Cardiac septum (tissue), 1 donor: ENCODE results near the gene KLHL17. TPM values are rescaled to one million over a fixed set of nuclear protein-coding genes. Genes with fewer than 3 reads are reported as not detected.
A peak's percentile ranks its signal among the peaks of the same experiment; 100 is the strongest.

Source experiments
- DNase-seq: peaks from one replicate; pipeline ENCODE4 v3.0.0-alpha.2; 2020; ENCODE audit warnings: low spot score
- intact Hi-C: fragments of 100-400 bp; cut with DNase I; formaldehyde crosslinking; loops from one replicate; pipeline ENCODE4 v1.14.0; 2022
- long read RNA-seq: library from polyadenylated mRNA; unstranded; transcript quantifications from one replicate; pipeline ENCODE4 v2.0.0, GENCODE V29; 2021
- total RNA-seq: library from RNA; stranded (reverse); fragmentation: NEBNext Ultra II Directional; extraction: Animal tissue kit (Norgen Biotek cat#: 25700); gene quantifications from one replicate; pipeline ENCODE4 v1.2.1, GENCODE V29; 2021
- donor health status: DM: no; HTN: no; CAD: no.

KLHL17 gene
- total RNA-seq: 4.8 TPM
- long read RNA-seq, transcript KLHL17-201 (12 exons, 2,560 nt): major isoform, 8 of 19 reads
- long read RNA-seq, partial matches to known transcripts: 2 of 19 reads
- long read RNA-seq, other reads (novel, unspliced or antisense): 9 of 19 reads

DNA sequence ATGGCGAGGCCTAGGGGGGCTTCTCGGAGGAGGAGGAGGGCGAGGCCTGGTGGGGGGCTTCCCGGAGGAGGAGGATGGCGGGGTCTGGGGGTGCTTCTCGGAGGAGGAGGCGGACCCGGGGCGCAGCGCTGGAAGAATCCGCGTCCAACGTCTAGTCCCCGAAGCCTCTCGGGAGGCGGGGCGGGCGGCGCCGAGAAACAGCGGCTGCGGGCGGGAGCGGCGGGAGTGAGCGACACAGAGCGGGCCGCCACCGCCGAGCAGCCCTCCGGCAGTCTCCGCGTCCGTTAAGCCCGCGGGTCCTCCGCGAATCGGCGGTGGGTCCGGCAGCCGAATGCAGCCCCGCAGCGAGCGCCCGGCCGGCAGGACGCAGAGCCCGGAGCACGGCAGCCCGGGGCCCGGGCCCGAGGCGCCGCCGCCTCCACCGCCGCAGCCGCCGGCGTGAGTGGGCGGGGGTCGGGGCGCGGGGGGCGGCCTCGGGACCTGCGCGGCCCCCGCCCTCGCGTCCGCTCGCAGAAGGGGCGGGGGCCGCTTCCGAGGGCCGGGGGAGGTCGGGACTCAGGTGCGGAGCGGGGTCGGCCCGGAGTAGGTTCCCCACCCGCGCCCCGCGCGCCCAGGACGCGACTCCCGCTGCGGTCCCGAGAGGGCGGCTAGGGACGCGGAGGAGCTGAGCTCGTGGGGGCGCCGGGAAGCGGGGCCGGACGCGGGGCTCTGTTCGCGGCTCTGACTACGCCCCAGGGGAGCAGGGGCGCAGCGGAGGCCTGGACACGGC lies at the start of gene KLHL17:
Gene KLHL17, plus strand, starts transcription at position 222 of the 769 bp plus-strand sequence. Its CDS starts 110 bp downstream, at position 332.
- intact Hi-C loops: no loop called here
- DNase-seq: peak; percentile 90

DNA sequence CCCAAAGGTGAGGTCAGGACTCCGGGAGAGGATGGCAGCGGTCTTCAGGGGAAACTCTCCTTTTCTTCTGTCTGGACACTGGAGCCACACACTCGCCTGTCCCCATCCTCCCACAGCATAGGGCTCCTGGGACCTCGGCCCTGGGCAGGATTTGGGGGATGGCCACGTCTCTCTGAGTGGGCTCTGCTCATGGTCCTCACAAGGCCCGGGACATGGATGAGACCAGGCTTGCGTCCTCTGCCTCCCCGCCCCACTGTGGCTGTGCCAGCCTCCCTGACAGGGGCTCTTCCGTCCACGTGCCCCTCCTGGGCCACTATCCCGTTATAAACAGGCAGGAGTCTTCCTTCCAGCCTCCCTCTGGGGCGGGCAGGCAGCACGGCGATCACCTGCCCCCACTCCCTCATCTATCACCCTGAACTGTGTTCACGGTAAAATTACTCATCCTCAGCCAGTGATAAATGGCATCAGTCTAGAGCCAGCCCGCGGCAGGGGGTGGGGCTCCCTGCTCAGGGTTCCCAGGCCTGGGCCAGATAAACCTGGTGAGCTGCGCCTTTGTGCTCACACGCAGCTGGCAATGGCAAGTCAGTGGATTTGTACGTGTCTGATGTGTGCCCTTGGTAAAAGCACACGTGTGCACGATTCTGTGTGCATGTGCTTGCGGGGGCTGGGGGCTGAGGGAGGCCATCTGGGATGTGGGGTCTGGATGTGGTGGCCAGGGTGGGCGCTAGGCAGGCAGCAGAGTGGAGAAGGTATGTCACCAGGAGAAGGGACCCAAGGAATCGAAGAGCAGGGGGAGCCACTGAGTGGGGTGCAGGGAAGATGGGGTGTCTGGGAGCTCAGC lies 49.3 kb upstream of the KLHL17 start:
- DNase-seq: peak; percentile 51
- intact Hi-C loops: no loop called here

DNA sequence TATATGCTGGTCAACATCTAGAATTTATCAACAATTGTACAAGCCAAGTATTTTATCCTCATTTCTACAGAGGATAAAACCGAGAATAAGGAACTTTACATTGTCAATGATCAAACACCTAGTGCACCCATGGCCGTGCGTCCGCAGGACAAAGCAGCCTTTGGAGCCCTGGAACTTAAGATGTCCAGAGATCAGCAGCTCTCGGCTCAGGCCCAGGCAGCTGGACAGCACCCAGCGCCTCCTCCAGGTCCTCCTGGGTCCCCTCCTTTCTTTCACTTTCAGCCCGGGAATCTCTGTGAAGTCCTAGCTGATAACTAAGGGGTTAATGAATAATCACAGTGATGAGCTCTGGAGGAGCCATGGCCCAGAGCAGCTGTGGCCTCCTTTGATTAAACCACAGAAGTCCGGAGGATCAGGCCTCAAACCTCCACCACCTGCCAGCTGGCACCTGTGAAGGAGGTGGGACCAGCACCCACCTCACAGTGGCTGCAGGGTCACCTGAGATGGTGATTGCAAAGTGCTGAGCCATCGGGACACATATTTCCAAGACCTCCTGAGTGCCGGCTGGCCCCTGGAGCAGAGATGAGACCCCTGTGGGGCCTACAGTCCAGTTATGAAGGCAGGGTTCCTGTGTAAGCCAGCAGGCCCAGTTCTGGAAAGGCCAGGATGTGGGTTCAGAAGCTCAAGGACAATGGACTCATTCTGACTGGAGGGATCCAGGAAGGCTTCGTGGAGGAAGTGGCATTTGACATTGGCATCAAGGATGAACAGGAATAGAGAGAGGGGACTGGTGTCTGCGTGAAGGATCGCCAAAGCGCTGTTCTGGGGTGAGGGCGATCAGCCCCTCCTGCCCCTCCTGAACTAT lies 48.3 kb upstream of the KLHL17 start:
- peak; percentile 54 for DNase-seq
- intact Hi-C loops: no loop called here

DNA sequence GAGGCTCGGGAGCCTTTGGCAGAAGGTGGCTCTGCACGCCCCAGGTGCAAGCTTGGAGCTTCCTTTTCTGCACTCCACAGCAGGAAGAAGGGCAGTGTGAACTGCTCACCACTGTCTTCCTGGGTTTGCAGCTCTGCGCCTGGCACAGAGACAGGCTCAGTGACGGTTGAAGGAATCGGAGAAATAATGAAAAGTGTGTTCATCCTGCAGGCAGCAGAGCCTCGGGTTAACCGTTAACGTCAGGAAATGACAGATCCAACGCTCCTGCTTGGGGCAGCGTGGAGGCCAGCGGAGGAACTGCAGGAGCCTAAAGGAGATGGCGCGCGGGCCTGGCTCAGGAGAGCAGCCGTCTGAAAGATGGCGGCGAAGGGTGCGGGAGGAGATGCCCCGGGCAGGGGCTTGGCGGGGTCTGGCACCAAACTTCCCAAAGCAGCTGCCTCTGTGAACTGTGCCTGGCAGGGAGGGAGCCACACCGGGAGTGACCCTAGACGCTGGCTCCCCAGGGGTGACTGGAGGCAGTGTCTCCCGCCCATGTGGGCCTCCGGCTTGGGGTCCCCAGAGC lies 47.6 kb upstream of the KLHL17 start:
- intact Hi-C loops: no loop called here
- peak; percentile 62 for DNase-seq

DNA sequence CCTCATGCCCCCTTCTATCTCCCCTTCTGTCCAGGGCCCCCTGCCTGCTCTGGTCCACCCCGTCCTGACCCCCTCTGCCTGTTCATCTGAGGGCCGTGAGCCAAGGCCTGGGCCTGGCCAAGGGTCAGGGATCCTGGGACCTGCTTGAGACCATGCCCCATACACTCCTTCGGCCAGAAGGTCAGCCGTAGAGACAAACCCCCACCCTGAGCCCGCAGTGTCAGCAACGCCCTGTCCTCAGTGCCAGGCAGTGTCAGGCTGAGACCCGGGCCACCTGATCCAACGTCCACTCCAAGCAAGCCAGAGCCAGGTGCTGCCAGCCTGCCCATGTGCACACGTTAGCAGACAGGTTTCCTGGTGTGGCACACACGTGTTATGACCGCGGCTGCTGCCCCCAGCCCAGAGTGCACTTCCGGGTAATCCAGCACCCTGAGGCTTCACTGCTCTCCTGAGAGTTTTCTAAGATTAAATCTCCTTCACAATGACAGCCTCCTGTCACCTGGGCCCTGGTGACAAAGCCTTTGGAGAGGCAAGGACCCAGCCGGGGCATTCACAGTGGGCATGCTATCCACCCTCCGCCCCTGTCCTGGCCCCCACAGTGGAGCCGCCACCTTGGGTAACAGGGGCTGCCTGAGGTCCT lies 46.8 kb upstream of the KLHL17 start:
- no peak for DNase-seq
- intact Hi-C loops: no loop called here

DNA sequence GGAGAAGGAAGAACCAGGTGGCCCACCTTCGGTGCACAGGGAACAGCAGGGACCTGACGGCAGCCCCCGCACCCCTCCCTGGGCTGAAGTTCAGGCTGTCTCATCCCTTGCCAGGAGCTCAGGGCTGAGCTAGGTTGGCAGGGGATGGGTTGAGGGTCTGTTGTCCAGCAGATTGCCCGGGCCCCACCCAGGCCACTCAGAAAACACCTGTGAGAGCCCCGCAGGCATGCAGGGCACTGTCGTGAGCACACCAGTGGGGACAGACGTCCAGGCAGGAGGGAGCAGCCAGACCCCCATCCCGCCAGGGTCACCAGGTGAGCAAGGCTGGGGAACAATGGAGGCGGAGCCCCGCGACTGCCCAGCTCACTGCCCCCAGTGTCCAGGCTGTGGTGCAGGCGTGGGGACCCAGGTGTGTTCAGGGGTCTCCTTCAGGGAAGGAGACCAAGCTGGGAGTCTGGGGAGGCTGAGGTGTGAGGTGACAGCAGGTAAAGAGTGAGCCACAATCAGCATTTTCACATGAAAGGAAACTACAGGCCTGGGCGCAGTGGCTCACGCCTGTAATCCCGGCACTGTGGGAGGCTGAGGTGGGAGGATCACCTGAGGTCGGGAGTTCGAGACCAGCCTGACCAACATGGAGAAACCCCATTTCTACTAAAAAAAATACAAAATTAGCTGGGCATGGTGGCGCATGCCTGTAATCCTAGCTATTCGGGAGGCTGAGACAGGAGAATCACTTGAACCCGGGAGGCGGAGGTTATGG lies 46.1 kb upstream of the KLHL17 start:
- intact Hi-C loops: no loop called here
- DNase-seq: no peak

DNA sequence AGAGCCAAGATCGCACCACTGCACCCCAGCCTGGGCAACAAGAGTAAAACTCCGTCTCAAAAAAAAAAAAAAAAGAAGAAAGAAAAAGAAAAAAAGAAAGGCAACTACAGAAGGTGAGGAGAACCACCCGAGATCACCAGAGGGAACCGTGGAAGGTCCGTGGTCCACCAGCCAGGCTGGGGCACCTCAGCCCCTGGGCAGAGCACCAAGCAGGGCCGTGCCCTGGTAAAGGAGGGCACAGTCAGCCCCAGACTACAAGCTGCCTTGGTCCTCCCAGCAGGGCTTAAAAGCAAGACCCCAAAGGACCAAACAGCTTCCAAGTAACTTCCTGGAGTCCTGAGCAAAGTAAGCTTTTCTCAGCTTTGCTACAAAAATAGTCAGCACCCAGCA lies 45.5 kb upstream of the KLHL17 start:
- intact Hi-C loops: no loop called here
- no peak for DNase-seq

DNA sequence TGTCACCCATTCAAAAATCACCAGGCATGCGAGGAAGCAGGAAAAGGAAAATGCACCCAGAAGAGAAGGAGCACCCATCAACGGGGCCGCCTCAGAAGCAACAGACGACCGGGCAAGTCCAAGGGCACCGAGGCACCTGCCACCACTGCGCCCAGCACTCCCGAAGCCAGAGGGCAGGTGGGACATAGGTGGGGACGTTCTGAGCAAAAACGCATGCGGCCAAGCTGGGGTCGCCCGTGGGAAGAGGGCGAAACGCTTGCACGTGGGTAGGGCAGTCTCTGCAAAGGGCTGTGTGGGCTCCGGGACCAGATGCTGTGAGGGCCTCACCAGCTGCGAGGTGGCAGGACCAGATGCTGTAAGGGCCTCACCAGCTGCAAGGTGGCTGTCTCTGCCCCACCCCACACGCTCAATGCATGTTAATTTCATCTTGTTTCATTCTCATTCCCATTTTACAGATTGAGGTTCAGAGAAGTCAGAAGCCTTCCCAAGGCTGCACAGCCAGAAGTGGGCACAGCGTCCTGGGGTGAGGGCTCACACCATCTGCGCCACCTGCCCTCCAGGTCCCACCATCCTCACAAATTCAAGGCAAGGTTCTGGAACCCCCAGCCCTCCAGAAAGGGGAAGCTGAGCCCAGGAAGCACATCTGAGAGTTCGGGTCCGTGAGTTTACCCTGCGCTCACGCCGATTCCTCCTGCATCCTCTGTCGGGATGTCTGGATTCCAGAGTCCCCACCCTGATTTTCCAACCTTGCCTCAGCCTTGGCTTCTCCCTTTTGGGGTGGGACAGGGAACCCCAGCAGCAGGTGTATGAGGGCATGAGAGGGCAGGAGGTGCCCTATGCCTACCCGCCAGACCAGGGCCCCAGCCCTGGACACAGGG lies 44.9 kb upstream of the KLHL17 start:
- intact Hi-C loops: no loop called here
- DNase-seq: no peak

DNA sequence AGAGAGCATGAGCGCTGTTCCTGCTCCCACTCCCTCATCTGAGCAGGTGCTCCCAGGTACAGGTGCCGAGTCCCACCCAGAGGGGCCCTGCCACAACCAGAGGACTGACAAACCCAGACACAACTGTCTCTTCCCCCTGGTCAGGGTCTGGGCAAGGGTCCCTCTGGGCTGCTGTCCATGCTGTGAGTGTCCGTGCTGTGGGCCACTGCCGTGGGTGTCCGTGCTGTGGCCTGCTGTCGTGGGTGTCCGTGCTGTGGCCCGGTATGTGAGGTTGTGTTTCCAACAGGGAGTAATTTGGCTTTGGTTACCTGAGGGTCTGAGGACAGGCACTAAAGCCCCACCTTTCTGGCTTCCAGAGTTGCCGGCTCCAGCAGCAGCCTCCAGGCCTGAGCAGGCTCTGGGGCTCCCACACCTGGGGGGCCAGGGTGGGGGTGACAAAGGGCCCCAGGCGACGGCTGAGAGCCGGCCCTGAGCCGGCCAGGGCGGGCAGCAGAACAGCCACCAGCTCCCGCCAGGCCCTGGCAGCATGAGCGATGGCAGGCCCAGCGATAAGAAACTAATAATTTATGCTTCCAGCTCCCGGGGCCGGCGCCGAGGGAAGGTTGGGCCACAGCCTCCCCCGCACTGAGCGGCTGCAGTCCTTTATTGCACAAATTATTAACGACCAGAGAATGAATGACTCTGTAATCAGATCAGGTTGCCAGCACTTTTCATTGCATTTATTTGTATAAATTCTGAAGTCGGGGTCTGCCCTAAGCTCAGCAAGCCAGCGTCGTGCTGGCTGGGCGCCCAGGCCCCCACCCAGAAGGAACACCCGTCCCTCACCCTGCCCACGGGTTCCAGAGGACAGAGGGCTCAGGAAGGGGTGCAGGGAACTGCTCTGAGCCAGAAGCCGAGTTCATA lies 44.0 kb upstream of the KLHL17 start:
- no peak for DNase-seq
- intact Hi-C loops: no loop called here

DNA sequence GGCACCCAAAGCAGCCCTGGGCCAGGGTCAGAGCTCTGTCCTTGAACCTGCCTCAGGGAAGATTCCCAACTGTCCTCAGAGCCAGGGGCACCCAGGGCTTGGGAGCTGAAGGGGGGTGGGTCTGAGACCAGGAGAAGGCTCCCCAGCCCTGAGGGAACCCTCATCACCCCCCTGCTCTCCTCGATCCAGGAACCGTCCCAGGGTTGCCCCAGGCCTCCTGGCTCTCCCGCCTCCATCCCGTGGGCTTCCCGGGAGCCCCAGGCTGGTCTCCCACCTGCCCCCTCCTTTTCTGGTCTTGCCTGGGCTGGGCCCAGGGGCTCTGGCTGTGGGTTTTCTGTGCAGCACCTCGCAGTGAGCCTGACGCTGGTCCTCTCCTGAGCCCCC lies 43.3 kb upstream of the KLHL17 start:
- no peak for DNase-seq
- intact Hi-C loops: no loop called here

DNA sequence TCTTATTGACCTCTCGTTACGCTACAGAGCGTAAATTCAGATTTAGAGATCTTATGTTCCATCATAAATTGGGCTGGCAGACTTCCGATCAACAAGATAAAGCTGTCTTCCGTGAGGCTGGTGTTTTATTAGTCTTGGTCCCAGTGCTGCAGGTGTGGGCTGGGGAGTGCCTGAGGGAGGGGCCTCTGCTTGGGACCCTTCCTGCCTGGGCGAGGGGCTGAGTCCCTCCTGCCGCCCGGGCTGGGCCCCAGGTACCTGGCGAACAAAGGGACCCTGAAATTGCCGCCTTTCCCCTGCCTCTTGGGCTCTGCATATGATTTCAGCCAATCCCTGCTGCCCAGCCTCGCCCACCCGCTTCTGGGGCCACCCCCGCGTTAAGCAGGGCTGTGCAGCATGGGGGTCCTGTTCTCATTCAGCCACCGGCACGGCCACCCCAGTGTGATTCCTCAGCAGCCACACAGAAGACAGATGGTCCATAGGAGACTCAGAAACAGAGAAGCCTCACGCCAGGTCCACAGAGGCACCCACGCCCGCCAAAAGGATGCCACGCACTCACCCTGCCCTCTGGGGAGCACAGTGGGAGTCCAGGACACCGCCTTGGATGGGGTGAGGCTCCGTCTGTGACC lies 42.8 kb upstream of the KLHL17 start:
- no peak for DNase-seq
- intact Hi-C loops: no loop called here

DNA sequence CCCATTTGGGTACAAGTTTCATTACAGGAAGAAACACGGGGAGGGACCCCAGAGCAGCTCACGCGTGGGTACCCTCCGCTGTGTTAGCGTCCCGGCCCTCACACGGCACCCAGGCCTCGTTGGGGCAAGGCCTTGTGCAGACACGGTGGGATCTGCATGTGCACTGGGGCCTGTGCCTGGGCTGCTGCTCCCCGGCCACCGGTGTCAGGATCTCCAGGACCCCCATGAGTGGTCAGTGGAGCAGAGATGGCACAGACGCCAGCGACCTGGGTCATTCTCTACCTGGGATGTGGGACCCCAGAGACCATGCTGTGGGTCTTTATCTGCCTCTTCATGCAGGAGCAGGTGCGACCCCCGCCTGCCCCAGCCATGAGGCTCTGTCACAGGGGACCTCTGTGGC lies 42.0 kb upstream of the KLHL17 start:
- intact Hi-C loops: no loop called here
- no peak for DNase-seq

DNA sequence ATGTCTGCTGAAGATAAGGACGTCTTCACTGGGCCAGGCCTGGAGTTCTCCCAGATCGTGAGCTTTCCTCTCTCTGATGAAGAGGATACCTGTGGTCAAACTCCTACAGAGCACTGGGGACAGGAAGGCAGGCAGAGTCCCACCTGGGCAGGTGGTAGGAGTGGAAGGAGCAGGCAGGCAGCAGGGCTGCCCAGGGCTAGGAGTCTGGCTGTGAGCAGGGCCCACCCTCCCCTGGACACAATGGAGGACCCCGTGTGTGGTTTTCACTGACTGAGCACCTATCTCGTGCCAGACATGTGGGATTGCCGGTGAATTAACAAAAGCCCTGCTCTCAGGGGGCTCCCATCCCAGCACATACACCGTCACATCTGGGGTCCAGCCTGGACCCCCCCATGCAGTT lies 41.5 kb upstream of the KLHL17 start:
- intact Hi-C loops: no loop called here
- no peak for DNase-seq

DNA sequence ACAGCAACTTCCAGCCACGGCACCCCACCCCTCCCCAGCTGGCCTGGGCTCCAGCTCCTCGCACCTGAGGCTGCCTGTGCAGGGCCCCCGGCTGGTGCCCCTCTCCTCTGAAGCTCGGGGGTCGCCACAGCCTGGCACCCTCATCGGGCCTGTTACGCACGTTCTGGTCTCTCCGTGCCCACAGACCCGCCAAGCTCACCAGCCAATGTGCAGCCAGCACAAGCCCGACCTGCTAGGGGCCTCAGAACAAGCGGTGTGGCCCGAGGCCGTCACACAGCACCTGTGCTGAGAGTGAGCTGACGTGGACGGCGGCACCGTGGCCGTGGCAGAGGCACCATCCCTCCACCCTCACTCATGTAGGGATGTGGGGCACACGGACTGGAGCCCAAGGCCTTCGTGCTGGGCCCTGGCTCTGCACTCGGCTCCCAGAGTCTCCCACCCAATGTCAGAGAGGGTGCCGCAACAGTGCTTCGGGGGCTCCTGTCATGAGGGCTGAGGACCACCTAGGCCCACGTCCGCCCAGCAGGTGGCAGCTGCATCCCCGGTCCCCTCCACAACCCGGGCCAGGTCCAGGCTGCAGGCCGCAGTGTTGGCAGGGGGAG lies 41.0 kb upstream of the KLHL17 start:
- intact Hi-C loops: no loop called here
- DNase-seq: no peak

DNA sequence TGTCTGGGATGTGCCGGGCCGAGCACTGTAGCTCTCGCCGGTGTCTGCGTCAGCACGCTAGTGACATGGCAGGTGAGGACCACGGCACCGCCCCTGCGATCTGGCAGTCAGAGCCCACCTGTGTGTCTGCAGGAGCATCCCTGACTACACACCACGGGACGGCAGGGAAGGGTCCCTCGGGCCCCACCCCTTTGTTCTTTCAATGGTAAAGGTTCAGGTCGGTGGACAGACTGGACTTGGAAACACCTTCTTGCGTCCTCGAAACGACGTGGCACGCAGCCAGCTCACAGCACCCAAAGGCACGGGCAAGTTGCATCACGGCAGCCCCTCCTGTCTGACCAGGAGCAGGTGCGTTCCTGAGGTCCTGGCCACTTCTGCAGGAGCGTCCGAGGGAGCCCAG lies 40.4 kb upstream of the KLHL17 start:
- intact Hi-C loops: no loop called here
- DNase-seq: no peak

DNA sequence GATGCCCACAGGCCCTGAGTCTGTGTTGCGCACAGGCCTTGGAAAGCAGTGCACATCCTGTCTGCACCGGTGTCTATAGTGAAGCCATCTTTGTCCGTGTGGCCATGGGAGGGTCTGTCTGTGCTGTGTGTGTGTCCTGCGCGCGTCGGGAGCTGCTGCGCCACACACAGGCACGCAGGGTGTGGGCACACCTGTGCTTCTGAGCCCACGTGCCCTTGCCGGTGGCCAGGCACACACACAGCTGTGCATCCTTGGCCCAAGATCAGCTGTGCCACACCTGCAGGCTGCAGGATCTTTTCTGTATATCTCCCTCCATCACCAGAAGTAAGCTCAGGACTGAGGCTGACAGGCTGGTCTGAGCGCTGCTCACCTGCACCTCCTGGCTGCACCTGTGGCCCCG lies 39.9 kb upstream of the KLHL17 start:
- intact Hi-C loops: no loop called here
- no peak for DNase-seq
